HEK293 (cell line): ENCODE data around the gene SLC26A6.

Source experiments
- CTCF ChIA-PET: fragments of 350-600 bp; formaldehyde crosslinking; extraction: SDS; loops from one replicate; lab custom pipeline; 2021; ENCODE audit warnings: antibody characterized with exemption; lab: Yijun Ruan, JAX
- POLR2A ChIA-PET: fragments of 300-600 bp; formaldehyde crosslinking; extraction: SDS; loops from one replicate; lab custom pipeline; 2020; ENCODE audit warnings: antibody characterized with exemption, inconsistent platforms; lab: Yijun Ruan, JAX
- H3K27ac ChIP-seq: fragments of 200-500 bp; sonication (Bioruptor generic); 2 replicates; pipeline ENCODE4 v1.5.1; 2014; ENCODE audit warnings: low read depth, low read length, control low read depth, inconsistent platforms; ENCODE audit errors: extremely low read depth
- H3K36me3 ChIP-seq, 2 experiments: fragments of 200-500 bp in 1 of 2; sonication (Bioruptor generic) in 1 of 2; 1 replicate in 1 of 2; 2 replicates in 1 of 2; pipeline ENCODE4 v1.5.1; 2014 to 2017; ENCODE audit warnings: inconsistent platforms in 2 of 2, low read length in 2 of 2; ENCODE audit not compliant: control insufficient read depth in 2 of 2, insufficient read depth in 1 of 2
- H3K4me1 ChIP-seq: fragments of 200-500 bp; sonication (Bioruptor generic); 2 replicates; pipeline ENCODE4 v1.5.1; 2014; ENCODE audit warnings: mild to moderate bottlenecking, low read length, inconsistent platforms; ENCODE audit not compliant: control insufficient read depth, insufficient read depth
- H3K4me3 ChIP-seq: 2 replicates; pipeline ENCODE4 v1.5.1; 2011; ENCODE audit warnings: low read depth, mild to moderate bottlenecking, control low read depth, low read length, moderate library complexity
- H3K9me3 ChIP-seq: fragments of 200-500 bp; sonication (Bioruptor generic); 2 replicates; pipeline ENCODE4 v1.5.1; 2014; ENCODE audit warnings: low read depth, low read length, inconsistent platforms; ENCODE audit not compliant: control insufficient read depth, insufficient read depth
- BCL11B ChIP-seq: fragments of 450-650 bp; formaldehyde crosslinking; IDR thresholded peaks from 2 replicates; pipeline ENCODE4 v1.5.1; 2016; ENCODE audit warnings: low read depth, missing biosample characterization, missing genetic modification characterization
- MEIS1 ChIP-seq: sonication (generic); formaldehyde crosslinking; IDR thresholded peaks from 2 replicates; pipeline ENCODE4 v1.8.1; 2022; ENCODE audit warnings: missing genetic modification reagents, mild to moderate bottlenecking, borderline replicate concordance
- PRDM10 ChIP-seq: fragments of 450-650 bp; formaldehyde crosslinking; IDR thresholded peaks from 2 replicates; pipeline ENCODE4 v1.5.1; 2016; ENCODE audit warnings: missing biosample characterization, missing genetic modification characterization
- ZNF155 ChIP-seq: fragments of 450-650 bp; formaldehyde crosslinking; IDR thresholded peaks from 2 replicates; pipeline ENCODE4 v1.5.1; 2016; ENCODE audit warnings: missing biosample characterization, missing genetic modification characterization
- ZNF169 ChIP-seq: fragments of 450-650 bp; formaldehyde crosslinking; IDR thresholded peaks from 2 replicates; pipeline ENCODE4 v1.5.1; 2016; ENCODE audit warnings: missing biosample characterization, missing genetic modification characterization
- ZNF23 ChIP-seq: fragments of 450-650 bp; formaldehyde crosslinking; IDR thresholded peaks from 2 replicates; pipeline ENCODE4 v1.5.1; 2016; ENCODE audit warnings: missing biosample characterization, missing genetic modification characterization, borderline replicate concordance
- ZNF341 ChIP-seq: fragments of 450-650 bp; formaldehyde crosslinking; IDR thresholded peaks from 2 replicates; pipeline ENCODE4; 2016; ENCODE audit warnings: low read depth, missing biosample characterization, missing genetic modification characterization
- ZNF473 ChIP-seq: fragments of 450-650 bp; formaldehyde crosslinking; IDR thresholded peaks from 2 replicates; pipeline ENCODE4 v1.5.1; 2017; ENCODE audit warnings: missing biosample characterization, missing genetic modification characterization
- ZNF514 ChIP-seq: fragments of 450-650 bp; formaldehyde crosslinking; IDR thresholded peaks from 2 replicates; pipeline ENCODE4 v1.5.1; 2016; ENCODE audit warnings: missing biosample characterization, missing genetic modification characterization
- ZNF530 ChIP-seq: fragments of 450-650 bp; formaldehyde crosslinking; IDR thresholded peaks from 2 replicates; pipeline ENCODE4 v1.5.1; 2016; ENCODE audit warnings: low read depth, missing biosample characterization, missing genetic modification characterization
- ZNF571 ChIP-seq: fragments of 450-650 bp; formaldehyde crosslinking; IDR thresholded peaks from 2 replicates; pipeline ENCODE4 v1.5.0; 2017; ENCODE audit warnings: missing biosample characterization, missing genetic modification characterization
- ZNF624 ChIP-seq: fragments of 450-650 bp; formaldehyde crosslinking; IDR thresholded peaks from 2 replicates; pipeline ENCODE4 v1.5.1; 2017; ENCODE audit warnings: missing biosample characterization, missing genetic modification characterization
- ZNF791 ChIP-seq: fragments of 450-650 bp; formaldehyde crosslinking; IDR thresholded peaks from 2 replicates; pipeline ENCODE4 v1.5.1; 2016; ENCODE audit warnings: missing biosample characterization, missing genetic modification characterization
- ZSCAN18 ChIP-seq: fragments of 450-650 bp; formaldehyde crosslinking; IDR thresholded peaks from 2 replicates; pipeline ENCODE4 v1.5.1; 2016; ENCODE audit warnings: missing biosample characterization, missing genetic modification characterization
- TF ChIP-seq, protein P1 (sequence below): fragments of 450-650 bp; formaldehyde crosslinking; conservative IDR thresholded peaks from 2 replicates; pipeline ENCODE4 v1.5.1; 2016; ENCODE audit warnings: low read depth, missing biosample characterization, missing genetic modification characterization
- TF ChIP-seq, protein P2 (sequence below): fragments of 450-650 bp; formaldehyde crosslinking; conservative IDR thresholded peaks from 2 replicates; pipeline ENCODE4 v1.5.1; 2016; ENCODE audit warnings: low read depth, missing biosample characterization, missing genetic modification characterization
- TF ChIP-seq, protein P3 (sequence below): sonication (generic); formaldehyde crosslinking; IDR thresholded peaks from 2 replicates; pipeline ENCODE4 v1.8.1; 2022; ENCODE audit warnings: mild to moderate bottlenecking, moderate library complexity, missing genetic modification reagents

Gene SLC26A6

GRCh38 chr3:48576647-48577046 lies 58.6 kb downstream of the SLC26A6 start:
- ChIA-PET CTCF (no interaction called here), POLR2A (no interaction called here)
- Histone ChIP-seq H3K9me3 (no peaks in the 10 kb centered on the region), H3K27ac (no peak overlapping the region), H3K4me3 (no peak overlapping the region), H3K36me3 (peaks cover 0 to 11% of the 10 kb centered on the region in 2 experiments; a peak in 1 of 3 replicates), H3K4me1 (no peaks in the 10 kb centered on the region)
- TF ChIP-seq, protein P1, sequence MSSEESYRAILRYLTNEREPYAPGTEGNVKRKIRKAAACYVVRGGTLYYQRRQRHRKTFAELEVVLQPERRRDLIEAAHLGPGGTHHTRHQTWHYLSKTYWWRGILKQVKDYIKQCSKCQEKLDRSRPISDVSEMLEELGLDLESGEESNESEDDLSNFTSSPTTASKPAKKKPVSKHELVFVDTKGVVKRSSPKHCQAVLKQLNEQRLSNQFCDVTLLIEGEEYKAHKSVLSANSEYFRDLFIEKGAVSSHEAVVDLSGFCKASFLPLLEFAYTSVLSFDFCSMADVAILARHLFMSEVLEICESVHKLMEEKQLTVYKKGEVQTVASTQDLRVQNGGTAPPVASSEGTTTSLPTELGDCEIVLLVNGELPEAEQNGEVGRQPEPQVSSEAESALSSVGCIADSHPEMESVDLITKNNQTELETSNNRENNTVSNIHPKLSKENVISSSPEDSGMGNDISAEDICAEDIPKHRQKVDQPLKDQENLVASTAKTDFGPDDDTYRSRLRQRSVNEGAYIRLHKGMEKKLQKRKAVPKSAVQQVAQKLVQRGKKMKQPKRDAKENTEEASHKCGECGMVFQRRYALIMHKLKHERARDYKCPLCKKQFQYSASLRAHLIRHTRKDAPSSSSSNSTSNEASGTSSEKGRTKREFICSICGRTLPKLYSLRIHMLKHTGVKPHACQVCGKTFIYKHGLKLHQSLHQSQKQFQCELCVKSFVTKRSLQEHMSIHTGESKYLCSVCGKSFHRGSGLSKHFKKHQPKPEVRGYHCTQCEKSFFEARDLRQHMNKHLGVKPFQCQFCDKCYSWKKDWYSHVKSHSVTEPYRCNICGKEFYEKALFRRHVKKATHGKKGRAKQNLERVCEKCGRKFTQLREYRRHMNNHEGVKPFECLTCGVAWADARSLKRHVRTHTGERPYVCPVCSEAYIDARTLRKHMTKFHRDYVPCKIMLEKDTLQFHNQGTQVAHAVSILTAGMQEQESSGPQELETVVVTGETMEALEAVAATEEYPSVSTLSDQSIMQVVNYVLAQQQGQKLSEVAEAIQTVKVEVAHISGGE, result no peak
- TF ChIP-seq ZNF791 (tag by site-specific recombination) (no peak), ZNF530 (tag by site-specific recombination) (no peak), MEIS1 (CRISPR knock-in tag) (no peak), ZNF514 (tag by site-specific recombination) (no peak), ZNF571 (tag by site-specific recombination) (no peak), ZNF155 (no peak), ZNF624 (tag by site-specific recombination) (no peak), ZSCAN18 (tag by site-specific recombination) (no peak), ZNF23 (no peak), PRDM10 (no peak), ZNF341 (tag by site-specific recombination) (no peak), ZNF169 (no peak), BCL11B (no peak), ZNF473 (tag by site-specific recombination) (no peak)
- TF ChIP-seq, protein P2, sequence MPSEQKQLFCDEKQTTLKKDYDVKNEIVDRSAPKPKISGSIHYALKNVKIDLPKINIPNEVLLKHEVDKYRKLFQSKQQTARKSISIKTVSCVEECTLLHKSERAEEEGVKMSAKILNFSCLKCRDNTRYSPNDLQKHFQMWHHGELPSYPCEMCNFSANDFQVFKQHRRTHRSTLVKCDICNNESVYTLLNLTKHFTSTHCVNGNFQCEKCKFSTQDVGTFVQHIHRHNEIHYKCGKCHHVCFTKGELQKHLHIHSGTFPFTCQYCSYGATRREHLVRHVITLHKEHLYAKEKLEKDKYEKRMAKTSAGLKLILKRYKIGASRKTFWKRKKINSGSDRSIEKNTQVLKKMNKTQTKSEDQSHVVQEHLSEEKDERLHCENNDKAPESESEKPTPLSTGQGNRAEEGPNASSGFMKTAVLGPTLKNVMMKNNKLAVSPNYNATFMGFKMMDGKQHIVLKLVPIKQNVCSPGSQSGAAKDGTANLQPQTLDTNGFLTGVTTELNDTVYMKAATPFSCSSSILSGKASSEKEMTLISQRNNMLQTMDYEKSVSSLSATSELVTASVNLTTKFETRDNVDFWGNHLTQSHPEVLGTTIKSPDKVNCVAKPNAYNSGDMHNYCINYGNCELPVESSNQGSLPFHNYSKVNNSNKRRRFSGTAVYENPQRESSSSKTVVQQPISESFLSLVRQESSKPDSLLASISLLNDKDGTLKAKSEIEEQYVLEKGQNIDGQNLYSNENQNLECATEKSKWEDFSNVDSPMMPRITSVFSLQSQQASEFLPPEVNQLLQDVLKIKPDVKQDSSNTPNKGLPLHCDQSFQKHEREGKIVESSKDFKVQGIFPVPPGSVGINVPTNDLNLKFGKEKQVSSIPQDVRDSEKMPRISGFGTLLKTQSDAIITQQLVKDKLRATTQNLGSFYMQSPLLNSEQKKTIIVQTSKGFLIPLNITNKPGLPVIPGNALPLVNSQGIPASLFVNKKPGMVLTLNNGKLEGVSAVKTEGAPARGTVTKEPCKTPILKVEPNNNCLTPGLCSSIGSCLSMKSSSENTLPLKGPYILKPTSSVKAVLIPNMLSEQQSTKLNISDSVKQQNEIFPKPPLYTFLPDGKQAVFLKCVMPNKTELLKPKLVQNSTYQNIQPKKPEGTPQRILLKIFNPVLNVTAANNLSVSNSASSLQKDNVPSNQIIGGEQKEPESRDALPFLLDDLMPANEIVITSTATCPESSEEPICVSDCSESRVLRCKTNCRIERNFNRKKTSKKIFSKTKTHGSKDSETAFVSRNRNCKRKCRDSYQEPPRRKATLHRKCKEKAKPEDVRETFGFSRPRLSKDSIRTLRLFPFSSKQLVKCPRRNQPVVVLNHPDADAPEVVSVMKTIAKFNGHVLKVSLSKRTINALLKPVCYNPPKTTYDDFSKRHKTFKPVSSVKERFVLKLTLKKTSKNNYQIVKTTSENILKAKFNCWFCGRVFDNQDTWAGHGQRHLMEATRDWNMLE (tag by site-specific recombination), result no peak
- TF ChIP-seq, protein P3, sequence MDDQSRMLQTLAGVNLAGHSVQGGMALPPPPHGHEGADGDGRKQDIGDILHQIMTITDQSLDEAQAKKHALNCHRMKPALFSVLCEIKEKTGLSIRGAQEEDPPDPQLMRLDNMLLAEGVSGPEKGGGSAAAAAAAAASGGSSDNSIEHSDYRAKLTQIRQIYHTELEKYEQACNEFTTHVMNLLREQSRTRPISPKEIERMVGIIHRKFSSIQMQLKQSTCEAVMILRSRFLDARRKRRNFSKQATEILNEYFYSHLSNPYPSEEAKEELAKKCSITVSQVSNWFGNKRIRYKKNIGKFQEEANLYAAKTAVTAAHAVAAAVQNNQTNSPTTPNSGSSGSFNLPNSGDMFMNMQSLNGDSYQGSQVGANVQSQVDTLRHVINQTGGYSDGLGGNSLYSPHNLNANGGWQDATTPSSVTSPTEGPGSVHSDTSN (CRISPR knock-in tag), result no peak
